Stimulated activated CD8-positive, alpha-beta memory T cell treated with anti-CD3 and anti-CD28 coated beads, Interleukin-7, amount 100 ng/mL, for 24 hours (primary cell): ENCODE results near the gene TTC34.

Source experiments
- DNase-seq: peaks from one replicate; pipeline ENCODE4 v3.0.0-alpha.2; 2020; ENCODE audit warnings: low read depth

Gene TTC34

GRCh38 chr1:2641381-2642130 lies 159.9 kb downstream of the TTC34 start:
- DNase-seq: no peak

GRCh38 chr1:2640626-2641025 lies 160.9 kb downstream of the TTC34 start:
- DNase-seq: no peak

GRCh38 chr1:2639607-2640521 lies 161.6 kb downstream of the TTC34 start:
- DNase-seq: no peak

- DNase-seq: no peak
These were observed 162.3 kb downstream of the TTC34 start for GRCh38 chr1:2639203-2639602.

GRCh38 chr1:2638466-2639115 lies 162.9 kb downstream of the TTC34 start:
- DNase-seq: no peak

DNA sequence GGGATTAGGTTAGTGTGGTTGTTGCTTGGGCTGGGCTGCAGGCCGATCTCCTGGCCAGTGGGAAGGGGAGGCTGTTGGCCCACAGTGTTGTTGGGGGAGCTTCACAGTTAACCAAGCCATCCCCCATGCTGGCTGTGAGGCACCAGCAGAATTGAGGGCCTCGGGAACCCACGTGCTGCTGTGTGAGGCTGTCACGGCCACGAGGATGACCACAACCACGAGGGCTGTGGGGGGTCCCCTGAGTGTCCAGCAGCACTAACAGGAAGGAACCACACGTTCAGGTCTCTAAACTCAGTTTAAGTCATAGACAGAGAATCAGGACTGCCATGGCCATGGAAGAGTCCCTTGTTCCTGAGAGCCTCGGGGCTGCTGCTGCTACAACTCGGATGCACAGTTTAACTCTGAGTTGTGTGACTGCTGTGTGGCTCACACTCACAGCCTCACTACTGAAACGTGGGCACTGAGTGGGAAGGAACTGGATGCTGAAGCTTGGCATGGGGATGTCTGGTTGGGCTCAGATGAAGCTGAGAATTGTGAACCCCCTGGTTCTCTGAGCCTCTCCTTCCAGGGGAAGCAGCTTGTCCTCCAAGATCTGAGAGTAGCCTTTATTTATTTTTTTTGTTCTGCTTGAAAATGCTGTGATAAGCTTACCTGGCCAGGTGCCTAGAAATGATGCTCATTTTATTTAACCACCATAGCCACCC lies 163.9 kb downstream of the TTC34 start:
- DNase-seq: no peak

GRCh38 chr1:2636733-2637132 lies 164.8 kb downstream of the TTC34 start:
- no peak for DNase-seq

DNA sequence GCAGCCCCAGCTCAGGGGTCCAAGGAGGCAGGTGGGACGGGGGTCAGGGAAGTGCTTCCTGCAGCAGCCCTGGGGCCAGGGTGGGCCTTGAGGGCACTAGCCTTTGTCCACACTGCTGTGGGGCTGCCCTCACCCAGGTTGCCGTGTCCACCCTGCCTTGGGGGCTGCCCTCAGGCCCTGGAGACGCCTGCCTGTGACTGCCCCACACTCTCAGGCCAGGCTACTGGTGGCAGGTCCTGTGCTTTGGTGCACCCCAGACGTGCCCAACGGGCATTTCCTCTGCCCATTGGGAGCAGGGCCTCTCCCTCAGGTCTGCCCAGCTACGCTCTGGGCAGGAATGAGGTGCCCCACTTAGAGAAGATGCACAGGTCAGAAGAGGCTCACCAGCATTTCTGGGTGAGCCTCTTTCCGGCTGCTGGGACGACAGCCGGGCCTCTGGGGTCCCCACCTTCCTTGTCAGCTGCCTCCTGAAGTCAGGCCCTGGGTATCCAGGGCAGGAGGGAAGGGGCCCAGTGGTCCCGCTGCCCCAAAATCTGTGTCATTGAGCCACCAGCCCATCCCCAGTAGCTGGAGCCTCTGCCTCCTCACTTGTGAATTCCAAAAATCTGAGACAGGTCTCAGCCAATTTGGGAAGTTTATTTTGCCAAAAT lies 166.0 kb downstream of the TTC34 start:
- no peak for DNase-seq

DNA sequence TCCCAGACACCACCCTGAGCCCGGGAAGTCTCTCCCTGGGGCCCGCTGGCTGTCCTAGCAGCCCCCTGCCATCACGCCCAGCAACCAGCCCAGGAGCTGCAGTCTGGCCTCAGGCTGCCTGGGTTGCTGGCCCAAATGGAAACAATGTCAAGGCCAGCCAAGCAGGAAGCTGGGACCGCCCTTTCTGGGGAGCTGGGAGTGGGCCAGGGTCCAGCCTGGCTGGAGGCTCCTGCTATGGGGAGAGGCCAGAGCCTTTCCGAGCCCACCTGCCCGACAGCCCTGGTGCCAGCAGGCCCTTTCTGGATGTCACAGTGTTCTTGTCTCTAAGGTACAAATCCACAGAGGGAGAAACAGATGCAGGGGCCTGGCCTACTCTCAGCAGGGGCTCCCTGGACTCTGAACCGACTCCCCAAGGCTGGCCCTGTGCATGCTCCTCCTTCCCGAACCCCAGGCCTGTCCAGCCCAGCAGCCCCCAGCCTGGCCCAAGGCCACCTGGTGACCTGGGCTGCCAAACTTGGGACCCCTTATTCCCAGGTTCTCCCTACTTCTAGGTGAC lies 167.5 kb downstream of the TTC34 start:
- no peak for DNase-seq

GRCh38 chr1:2633366-2633935 lies 168.0 kb downstream of the TTC34 start:
- DNase-seq: no peak

DNA sequence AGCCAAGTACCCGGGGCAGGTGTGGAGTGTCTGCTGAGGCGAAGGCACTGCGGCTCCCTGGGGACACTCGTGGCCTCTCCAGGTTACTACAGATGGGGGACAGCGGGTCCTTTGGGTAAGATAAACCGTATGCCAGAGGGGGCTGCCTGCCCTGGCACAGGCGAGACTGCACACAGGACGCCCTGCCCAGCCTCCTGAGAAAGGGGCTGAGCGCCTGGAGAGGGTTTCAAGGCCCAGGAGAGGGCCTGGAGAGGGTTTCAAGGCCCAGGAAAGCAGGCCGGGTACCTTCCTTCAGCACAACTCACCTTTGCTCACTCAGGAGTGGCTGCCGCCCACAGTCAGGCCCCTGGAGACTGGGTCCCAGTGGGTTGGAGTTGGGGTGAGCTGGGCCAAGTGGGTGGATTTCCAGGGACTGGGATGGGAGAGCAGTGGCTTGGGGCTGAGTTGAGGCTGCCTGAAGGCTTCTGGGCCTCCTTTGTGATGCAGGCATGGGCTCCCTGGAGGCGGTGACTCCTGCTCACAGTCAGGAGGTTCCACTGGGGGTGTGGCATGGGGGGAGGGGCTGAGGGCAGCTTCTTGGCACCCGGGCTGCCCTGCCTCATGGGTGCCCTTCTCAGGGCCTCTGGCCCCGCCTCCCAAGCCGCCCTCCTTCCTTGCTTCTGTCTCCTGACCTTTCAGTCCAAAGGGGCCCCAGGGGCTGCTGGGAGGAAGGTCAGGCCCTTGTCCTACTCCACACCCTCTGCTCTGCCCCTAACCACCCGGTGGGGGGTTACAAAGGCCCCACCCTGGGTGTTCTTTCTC lies 168.7 kb downstream of the TTC34 start, which contains the start of gene MMEL1:
Gene MMEL1, minus strand, starts transcription at position 456 of the 801 bp plus-strand sequence. CDS start 3,532 bp downstream, outside the sequence.
- DNase-seq: no peak

GRCh38 chr1:2632051-2632430 lies 169.5 kb downstream of the TTC34 start:
- DNase-seq: no peak

DNA sequence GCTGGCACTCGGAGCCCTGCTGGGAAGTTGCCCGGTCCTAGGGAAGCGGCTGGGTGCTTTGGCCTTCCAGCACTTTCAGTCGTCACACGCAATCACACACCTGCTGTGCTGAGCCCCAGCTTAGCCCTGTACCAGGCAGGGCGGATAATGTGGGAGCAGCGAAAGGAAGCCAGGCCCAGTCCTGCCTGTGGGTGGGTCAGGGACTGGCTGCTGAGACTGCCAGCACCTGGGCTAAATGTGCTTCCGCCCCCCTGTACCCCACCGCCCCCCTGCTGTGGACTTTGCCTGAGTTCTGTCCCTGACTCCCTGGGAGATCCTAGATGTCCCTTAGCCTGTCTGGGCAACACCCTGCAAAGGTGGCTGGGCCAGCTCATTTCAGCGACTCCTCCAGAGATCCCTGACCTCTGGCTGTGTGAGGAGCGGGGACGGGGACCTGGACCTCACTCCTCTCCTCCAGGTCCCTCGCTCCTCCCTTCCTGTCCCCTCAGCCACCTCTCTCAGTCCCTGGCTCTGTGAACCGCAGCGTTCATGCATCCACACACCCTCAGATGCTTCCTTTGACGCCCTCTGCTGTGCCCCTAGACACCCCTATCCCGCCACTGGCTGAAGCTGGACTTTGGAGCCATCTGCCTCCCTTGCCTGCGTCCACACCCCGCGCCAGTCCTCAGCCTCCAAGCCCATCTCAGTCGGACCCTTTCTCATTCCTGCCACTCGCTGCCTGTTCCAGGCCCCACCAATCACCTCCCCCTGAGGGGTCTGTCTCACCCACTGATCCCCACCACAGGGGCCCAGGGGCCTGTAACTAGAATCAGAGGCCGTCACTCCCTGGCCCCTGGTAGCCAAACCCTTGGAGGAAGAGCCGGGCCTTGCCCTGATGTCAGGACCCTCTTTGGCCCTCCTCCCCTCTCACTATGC lies 170.1 kb downstream of the TTC34 start:
- no peak for DNase-seq

DNA sequence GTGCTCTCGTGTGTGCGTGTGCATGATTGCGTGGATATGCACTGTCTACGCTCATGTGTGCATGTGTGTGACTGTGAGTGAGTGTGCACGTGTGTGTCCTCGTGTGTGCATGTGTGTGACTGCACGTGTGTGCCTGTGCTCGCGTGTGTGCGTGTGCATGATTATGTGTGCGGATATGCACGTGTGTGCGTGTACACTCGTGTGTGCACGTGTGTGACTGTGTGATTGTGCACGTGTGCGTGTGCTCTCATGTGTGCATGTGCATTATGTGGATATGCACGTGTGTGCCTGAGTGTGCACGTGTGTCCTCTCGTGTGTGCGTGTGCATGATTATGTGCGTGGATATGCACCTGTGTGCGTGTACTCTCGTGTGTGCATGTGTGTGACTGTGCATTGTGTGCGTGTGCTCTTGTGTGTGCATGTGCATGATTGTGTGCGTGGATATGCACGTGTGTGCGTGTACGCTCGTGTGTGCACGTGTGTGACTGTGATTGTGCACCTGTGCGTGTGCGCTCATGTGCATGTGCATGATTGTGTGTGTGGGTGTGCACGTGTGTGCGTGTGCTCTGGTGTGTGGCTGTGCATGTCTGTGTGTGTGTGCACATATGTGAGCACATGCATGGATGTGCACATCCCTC lies 170.9 kb downstream of the TTC34 start:
- DNase-seq: no peak

- DNase-seq: no peak
These were observed 171.6 kb downstream of the TTC34 start for GRCh38 chr1:2629627-2630497.

- no peak for DNase-seq
These were observed 172.4 kb downstream of the TTC34 start for GRCh38 chr1:2628933-2629626.
